ENCODE data around the gene TMEM37.

TMEM37 gene

GRCh38 chr2:119481501-119482455, 50.1 kb downstream of the TMEM37 start:
- FAIRE-seq = no peak

GRCh38 chr2:119482481-119483394, 51.1 kb downstream of the TMEM37 start:
- no peak for FAIRE-seq

- FAIRE-seq = no peak
Observed at GRCh38 chr2:119483395-119483753, 51.7 kb downstream of the TMEM37 start.

- no peak for FAIRE-seq
Observed at GRCh38 chr2:119483896-119484718, 52.5 kb downstream of the TMEM37 start.

- no peak for FAIRE-seq
Observed at GRCh38 chr2:119484834-119485233, 53.2 kb downstream of the TMEM37 start.

GRCh38 chr2:119485336-119486110, 53.9 kb downstream of the TMEM37 start:
- no peak for FAIRE-seq

GRCh38 chr2:119486196-119486827, 54.7 kb downstream of the TMEM37 start:
- no peak for FAIRE-seq

GRCh38 chr2:119486886-119487285, 55.2 kb downstream of the TMEM37 start:
- no peak for FAIRE-seq

- no peak for FAIRE-seq
Observed at GRCh38 chr2:119487434-119488244, 56.0 kb downstream of the TMEM37 start.

Measured in colon (tissue), 2 donors.